GM10266 (cell line): ENCODE results near the gene STK24.

Experiments
- DNase-seq: peaks from one replicate; pipeline ENCODE4 v3.0.0; 2012; ENCODE audit errors: extremely low spot score
- TF ChIP-seq, protein P1 (sequence below): IDR thresholded peaks from 2 replicates; pipeline ENCODE4 v1.5.1; 2012; ENCODE audit warnings: mild to moderate bottlenecking, low read depth; ENCODE audit not compliant: control insufficient read depth, insufficient read depth; ENCODE audit errors: missing control alignments

The STK24 gene

GRCh38 chr13:98487522-98487921 lies 89.4 kb downstream of the STK24 start:
- TF ChIP-seq, protein P1, sequence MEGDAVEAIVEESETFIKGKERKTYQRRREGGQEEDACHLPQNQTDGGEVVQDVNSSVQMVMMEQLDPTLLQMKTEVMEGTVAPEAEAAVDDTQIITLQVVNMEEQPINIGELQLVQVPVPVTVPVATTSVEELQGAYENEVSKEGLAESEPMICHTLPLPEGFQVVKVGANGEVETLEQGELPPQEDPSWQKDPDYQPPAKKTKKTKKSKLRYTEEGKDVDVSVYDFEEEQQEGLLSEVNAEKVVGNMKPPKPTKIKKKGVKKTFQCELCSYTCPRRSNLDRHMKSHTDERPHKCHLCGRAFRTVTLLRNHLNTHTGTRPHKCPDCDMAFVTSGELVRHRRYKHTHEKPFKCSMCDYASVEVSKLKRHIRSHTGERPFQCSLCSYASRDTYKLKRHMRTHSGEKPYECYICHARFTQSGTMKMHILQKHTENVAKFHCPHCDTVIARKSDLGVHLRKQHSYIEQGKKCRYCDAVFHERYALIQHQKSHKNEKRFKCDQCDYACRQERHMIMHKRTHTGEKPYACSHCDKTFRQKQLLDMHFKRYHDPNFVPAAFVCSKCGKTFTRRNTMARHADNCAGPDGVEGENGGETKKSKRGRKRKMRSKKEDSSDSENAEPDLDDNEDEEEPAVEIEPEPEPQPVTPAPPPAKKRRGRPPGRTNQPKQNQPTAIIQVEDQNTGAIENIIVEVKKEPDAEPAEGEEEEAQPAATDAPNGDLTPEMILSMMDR = no peak
- no peak for DNase-seq

- no peak for DNase-seq
- TF ChIP-seq, protein P1 = no peak
These were observed 89.9 kb downstream of the STK24 start for GRCh38 chr13:98487016-98487415.

DNA sequence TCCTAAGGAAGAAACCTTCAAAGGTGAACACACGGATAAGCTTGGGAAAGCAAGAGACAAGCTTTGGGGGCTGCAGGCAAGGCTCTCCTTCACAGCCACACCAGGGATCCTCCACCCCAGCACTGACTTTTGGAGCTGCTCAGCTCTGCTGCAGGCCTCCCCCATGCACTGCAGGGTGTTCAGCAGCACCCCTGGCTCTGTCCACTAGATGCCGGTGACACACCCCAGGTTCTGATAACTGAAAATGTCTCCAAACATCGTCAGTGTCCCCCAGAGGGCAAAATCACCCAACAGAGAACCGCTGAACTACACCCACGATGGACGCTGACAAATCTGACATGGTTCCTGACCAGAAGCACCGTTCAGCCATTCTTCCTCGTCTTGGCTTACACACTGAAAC lies 90.5 kb downstream of the STK24 start:
- no peak for DNase-seq
- TF ChIP-seq, protein P1 = peak; percentile 1

GRCh38 chr13:98485561-98485960 lies 91.3 kb downstream of the STK24 start:
- TF ChIP-seq, protein P1 = no peak
- no peak for DNase-seq

- TF ChIP-seq, protein P1 = no peak
- DNase-seq = peak; percentile 54
These were observed 92.4 kb downstream of the STK24 start for GRCh38 chr13:98484289-98485219.

GRCh38 chr13:98483601-98484288 lies 93.2 kb downstream of the STK24 start:
- TF ChIP-seq, protein P1 = no peak
- DNase-seq = no peak
